SJCRH30 (cell line): ENCODE results near the gene CTSW. TPM values are rescaled to one million over a fixed set of nuclear protein-coding genes. Genes with fewer than 3 reads are reported as not detected.

Experiments
- DNase-seq, 2 experiments: peaks; one replicate each; pipeline ENCODE4 v3.0.0-alpha.2; 2015 to 2020
- H3K27ac ChIP-seq: fragments of 250-450 bp; sonication (Bioruptor Pico); 2 replicates; pipeline ENCODE4 v1.5.1; 2020; ENCODE audit warnings: mild to moderate bottlenecking, moderate library complexity
- H3K27me3 ChIP-seq: fragments of 250-450 bp; sonication (Bioruptor Pico); 2 replicates; pipeline ENCODE4 v1.5.1; 2020; ENCODE audit warnings: mild to moderate bottlenecking, moderate library complexity
- H3K36me3 ChIP-seq: fragments of 250-450 bp; sonication (Bioruptor Pico); 2 replicates; pipeline ENCODE4 v1.5.1; 2020; ENCODE audit warnings: mild to moderate bottlenecking, moderate library complexity
- H3K4me1 ChIP-seq: fragments of 250-450 bp; sonication (Bioruptor Pico); 2 replicates; pipeline ENCODE4 v1.5.1; 2020; ENCODE audit warnings: mild to moderate bottlenecking, moderate library complexity
- H3K4me3 ChIP-seq: fragments of 250-450 bp; sonication (Bioruptor Pico); 2 replicates; pipeline ENCODE4 v1.5.1; 2020; ENCODE audit warnings: mild to moderate bottlenecking, moderate library complexity
- H3K9me3 ChIP-seq: fragments of 250-450 bp; sonication (Bioruptor Pico); replicated peaks from 2 replicates; pipeline ENCODE4 v1.5.1; 2020; ENCODE audit warnings: mild to moderate bottlenecking, moderate library complexity
- total RNA-seq: library from RNA; depleted of rRNA; stranded (reverse); fragments of >200 nt; shearing (Covaris generic); gene quantifications from 2 replicates; pipeline ENCODE4 v1.2.3, GENCODE V29; 2014

Gene CTSW
- total RNA-seq, 1 experiment from 2014 or later, result not detected

GRCh38 chr11:65894034-65894591 is 14.5 kb downstream of the CTSW start:
- H3K4me3 ChIP-seq, result no peak overlapping the region
- H3K36me3 ChIP-seq, result no peaks in the 10 kb centered on the region
- H3K27ac ChIP-seq, result no peak overlapping the region
- no peak for DNase-seq
- H3K27me3 ChIP-seq, result no peaks in the 10 kb centered on the region
- H3K9me3 ChIP-seq, result no peaks in the 10 kb centered on the region
- H3K4me1 ChIP-seq, result peaks cover 19% of the 10 kb centered on the region; the same call in 1 of the 2 replicates

DNA sequence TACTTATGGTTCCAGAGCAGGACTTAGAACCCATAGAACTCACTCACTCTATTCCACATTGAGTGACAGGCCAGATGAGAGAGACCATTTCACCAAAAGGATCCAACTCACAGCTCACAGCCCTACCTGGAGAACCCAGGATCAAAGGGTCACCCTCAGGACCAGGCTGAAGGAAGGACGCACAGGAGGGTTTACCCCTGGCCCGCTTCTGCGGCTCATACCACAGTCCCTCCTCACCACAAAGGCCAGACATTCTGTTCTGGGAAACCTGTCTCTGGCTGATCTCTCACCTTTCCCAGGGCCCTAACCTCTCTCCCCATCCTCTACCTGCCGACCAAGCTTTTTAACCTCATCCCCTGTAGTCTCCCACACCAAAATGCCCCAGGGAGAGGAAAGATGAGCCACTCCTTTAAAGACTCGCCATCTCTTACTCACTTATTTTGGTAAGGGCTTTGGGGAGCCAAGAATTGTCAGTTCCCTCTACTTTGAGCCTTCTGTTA is 15.9 kb downstream of the CTSW start:
- Histone ChIP-seq H3K36me3 (no peaks in the 10 kb centered on the region), H3K9me3 (no peaks in the 10 kb centered on the region), H3K4me1 (peaks cover 13% of the 10 kb centered on the region; the same call in 1 of the 2 replicates), H3K27me3 (peaks cover 4% of the 10 kb centered on the region; the same call in 1 of the 2 replicates), H3K4me3 (no peak overlapping the region), H3K27ac (no peak overlapping the region)
- DNase-seq, result no peak

- peaks cover 4% of the 10 kb centered on the region; the same call in 1 of the 2 replicates for H3K27me3 ChIP-seq
- H3K4me1 ChIP-seq, result peaks cover 13% of the 10 kb centered on the region; the same call in 1 of the 2 replicates
- H3K36me3 ChIP-seq, result no peaks in the 10 kb centered on the region
- no peak overlapping the region for H3K4me3 ChIP-seq
- H3K27ac ChIP-seq, result no peak overlapping the region
- no peaks in the 10 kb centered on the region for H3K9me3 ChIP-seq
- no peak for DNase-seq
These were observed 16.7 kb downstream of the CTSW start for GRCh38 chr11:65896034-65896999.

DNA sequence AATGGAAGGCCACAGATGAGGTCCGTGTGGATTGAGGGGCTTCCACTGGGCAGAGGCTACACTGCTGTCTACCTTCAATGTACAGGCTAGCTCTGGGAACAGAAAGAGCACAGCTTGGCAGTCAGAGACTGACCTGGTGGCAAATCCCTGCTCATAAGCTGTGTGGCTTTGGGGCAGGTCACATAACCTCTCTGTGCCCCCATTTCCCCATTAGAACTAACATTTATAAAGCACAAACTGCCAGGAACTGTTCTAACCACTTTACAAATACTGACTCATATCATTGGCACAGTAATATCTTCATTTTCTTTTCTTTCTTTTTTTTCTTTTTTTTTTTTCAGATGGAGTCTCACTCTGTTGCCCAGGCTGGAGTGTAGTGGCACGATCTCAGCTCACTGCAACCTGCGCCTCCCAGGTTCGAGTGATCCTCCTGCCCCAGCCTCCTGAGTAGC is 17.4 kb downstream of the CTSW start:
- H3K4me1 ChIP-seq, result peaks cover 17% of the 10 kb centered on the region
- no peak overlapping the region for H3K27ac ChIP-seq
- peaks cover 4% of the 10 kb centered on the region; the same call in 1 of the 2 replicates for H3K27me3 ChIP-seq
- no peaks in the 10 kb centered on the region for H3K9me3 ChIP-seq
- no peak overlapping the region for H3K4me3 ChIP-seq
- no peak for DNase-seq
- H3K36me3 ChIP-seq, result no peaks in the 10 kb centered on the region

DNA sequence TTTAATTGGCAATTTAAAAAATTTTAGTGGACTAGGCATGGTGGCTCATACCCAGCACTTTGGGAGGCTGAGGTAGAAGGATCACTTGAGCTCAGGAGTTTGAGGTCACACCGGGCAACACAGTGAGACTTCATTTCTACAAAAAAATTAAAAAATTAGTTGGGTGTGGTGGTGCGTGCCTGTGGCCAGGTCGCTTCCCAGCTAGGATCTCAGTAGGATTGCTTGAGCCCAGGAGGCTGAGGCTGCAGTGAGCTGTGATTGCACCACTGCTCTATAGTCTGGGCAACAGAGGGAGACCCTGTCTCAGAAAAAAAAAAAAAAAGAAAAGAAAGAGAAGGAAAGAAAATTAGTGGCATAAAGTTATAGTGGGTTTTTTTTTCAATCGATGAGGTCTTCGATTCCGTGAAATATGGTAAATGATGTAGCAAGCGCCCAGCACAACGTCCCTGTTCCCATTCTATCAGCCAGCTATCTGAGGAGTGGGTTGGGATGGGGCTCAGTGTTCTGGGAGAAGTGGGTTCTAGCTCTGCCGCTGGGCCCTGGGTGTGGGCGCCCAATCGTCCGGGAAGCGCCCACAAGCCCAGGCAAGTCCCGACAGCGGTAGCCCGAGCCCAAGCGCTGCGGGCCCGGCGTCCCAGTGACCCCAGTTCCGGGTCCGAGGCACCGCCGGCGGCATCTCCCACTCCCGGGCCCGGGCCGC is 19.2 kb downstream of the CTSW start:
- H3K36me3 ChIP-seq, result no peaks in the 10 kb centered on the region
- no peak overlapping the region for H3K27ac ChIP-seq
- H3K9me3 ChIP-seq, result no peaks in the 10 kb centered on the region
- DNase-seq, result no peak
- H3K4me1 ChIP-seq, result peaks cover 34% of the 10 kb centered on the region
- peaks cover 4% of the 10 kb centered on the region; the same call in 1 of the 2 replicates for H3K27me3 ChIP-seq
- H3K4me3 ChIP-seq, result peak overlapping the region; percentile 59

DNA sequence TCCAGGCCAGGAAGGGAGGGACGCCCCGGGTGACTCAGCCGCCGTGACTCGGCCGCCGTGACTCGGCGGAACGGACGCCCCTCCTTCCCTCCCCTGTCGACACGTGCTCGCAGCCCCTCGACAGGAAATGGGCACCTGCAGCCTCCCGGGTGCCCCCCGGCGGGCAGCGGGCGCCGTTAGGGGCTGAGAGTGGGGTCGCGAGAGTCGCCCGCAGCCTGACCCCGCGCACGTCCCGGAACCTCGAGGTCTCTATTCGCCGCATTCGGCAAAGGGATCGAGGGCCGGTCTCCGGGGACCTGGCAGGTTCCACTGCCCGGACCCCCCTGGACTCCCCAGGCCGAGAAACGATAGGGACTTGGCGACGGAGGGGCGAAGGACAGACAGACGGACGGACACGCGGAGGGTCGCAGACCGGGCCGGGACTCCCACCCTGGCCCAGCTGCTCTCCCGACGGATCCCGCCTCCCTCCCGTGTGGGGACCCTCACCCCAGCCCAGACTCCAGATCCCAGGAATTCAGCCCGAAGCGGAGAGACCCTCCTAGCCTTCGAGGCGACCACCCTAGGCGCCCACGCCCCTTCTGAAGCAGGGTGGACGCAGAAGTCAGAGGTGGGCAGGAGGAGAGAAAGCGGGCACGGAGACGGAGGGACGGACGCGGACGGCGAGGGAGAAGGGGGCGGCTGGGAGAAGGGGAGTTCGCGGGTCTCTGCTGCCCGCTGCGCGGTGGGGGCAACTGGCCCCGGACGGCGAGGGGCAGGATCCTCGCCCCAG is 19.9 kb downstream of the CTSW start:
- H3K4me3 ChIP-seq, result peak overlapping the region; percentile 59
- H3K27ac ChIP-seq, result peak overlapping the region; percentile 12; the same call in 1 of the 2 replicates
- DNase-seq, result no peak
- H3K4me1 ChIP-seq, result peaks cover 36% of the 10 kb centered on the region
- H3K9me3 ChIP-seq, result no peaks in the 10 kb centered on the region
- H3K27me3 ChIP-seq, result peaks cover 4% of the 10 kb centered on the region; the same call in 1 of the 2 replicates
- no peaks in the 10 kb centered on the region for H3K36me3 ChIP-seq

DNA sequence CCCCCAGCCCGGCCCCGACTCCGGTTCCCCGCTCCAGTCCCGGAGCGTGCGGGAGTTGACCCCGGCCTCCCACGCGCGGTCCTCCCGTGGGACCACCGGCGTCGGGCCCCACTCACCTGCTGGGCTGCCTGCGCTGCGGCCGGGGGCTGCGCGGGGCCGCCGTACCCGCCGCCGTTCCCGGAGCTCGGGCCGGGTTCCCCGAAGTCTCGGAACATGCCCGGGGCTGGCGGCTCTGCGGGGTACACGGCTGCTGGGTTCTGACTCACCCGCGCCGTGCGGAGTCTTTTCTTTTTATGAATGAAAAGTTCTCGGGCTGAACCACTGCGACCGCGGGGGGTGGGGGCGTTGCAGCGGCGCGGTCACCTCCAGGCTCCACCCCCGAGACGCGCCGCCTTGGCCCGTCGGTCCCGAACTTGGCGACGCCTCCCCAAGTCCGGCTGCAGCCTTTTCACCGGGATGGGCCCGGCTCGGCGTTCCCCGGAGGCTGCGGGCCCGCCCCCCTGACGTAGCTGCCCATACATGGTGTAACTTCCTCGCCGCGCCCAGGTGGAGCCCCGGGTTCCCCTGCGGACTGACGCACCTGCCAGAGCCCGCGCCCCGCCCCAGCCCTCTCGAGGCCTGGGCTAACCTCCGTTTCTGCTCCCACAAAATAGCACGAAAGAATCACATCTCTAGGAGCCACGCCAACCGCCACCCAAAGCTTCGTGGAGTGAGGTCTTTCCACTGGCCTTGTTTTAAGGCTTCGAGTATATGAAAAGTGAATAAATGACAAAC is 20.7 kb downstream of the CTSW start, which contains the start of gene FOSL1:
FOSL1 (minus strand) TSS at position 264 of the 774 bp plus-strand sequence; CDS start at position 215, 49 bp downstream.
- Histone ChIP-seq H3K27me3 (peaks cover 4% of the 10 kb centered on the region; the same call in 1 of the 2 replicates), H3K27ac (peak within 1 kb of the TSS; percentile 12; the same call in 1 of the 2 replicates), H3K36me3 (no peaks in the 10 kb centered on the region), H3K4me3 (peak within 1 kb of the TSS; percentile 59), H3K9me3 (no peaks in the 10 kb centered on the region), H3K4me1 (peaks cover 36% of the 10 kb centered on the region)
- peak; percentile 44 to 45 for DNase-seq

DNA sequence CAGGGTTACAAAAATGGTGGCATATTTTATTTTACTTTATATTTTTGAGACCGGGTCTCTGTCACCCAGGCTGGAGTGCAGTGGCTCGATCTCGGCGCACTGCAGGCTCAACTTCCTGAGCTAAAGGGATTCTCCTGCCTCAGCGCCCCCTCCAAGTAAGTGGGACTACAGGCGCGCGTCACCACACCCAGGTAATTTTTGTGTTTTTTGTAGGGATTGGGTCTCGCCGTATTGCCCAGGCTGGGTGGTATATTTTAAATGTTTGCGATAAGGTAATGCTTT is 21.2 kb downstream of the CTSW start:
- no peaks in the 10 kb centered on the region for H3K36me3 ChIP-seq
- H3K4me1 ChIP-seq, result peaks cover 36% of the 10 kb centered on the region
- no peaks in the 10 kb centered on the region for H3K9me3 ChIP-seq
- no peak overlapping the region for H3K27ac ChIP-seq
- H3K27me3 ChIP-seq, result peaks cover 4% of the 10 kb centered on the region; the same call in 1 of the 2 replicates
- DNase-seq, result no peak
- H3K4me3 ChIP-seq, result no peak overlapping the region

GRCh38 chr11:65903068-65903481 is 23.4 kb downstream of the CTSW start:
- Histone ChIP-seq H3K27ac (peak overlapping the region; percentile 68), H3K4me3 (no peak overlapping the region), H3K27me3 (peaks cover 4% of the 10 kb centered on the region; the same call in 1 of the 2 replicates), H3K36me3 (no peaks in the 10 kb centered on the region), H3K9me3 (no peaks in the 10 kb centered on the region), H3K4me1 (peaks cover 31% of the 10 kb centered on the region)
- DNase-seq, result peak; percentile 69 to 79

DNA sequence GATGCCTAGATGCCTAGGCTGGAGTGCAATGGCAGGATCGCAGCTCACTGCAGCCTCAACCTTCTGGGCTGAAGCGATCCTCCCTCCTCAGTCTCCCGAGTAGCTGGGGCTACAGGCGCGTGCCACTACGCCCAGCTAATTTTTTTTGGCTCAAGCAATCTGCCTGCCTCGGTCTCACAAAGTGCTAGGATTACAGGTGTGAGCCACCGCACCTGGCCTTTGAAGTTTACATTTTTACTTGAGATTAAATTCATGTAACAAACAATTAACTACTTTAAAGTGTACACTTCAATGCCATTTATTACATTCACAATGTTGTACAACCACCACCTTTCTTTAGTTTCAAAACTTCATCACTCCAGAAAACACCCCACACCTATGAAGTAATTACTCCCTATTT is 24.1 kb downstream of the CTSW start:
- H3K4me1 ChIP-seq, result peaks cover 27% of the 10 kb centered on the region
- H3K9me3 ChIP-seq, result no peaks in the 10 kb centered on the region
- H3K36me3 ChIP-seq, result no peaks in the 10 kb centered on the region
- no peak overlapping the region for H3K4me3 ChIP-seq
- no peak for DNase-seq
- peak overlapping the region; percentile 68 for H3K27ac ChIP-seq
- H3K27me3 ChIP-seq, result peaks cover 4% of the 10 kb centered on the region; the same call in 1 of the 2 replicates

DNA sequence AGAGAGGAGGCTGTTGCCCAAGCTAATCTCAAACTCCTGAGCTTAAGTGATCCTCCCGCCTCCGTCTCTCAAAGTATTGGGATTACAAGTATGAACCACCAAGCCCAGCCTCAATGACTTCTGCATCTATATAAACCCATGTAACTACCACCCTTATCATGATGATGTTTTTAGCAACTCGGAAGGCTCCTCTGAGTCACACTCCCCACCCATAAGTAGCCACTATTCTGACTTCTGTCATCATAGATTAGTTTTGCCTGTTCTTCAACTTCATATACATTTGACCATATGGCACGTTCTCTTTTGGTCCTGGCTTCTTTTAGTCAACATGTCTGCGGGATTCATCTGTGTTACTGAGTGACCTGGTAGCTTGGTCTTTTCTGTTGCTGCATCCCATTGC is 27.0 kb downstream of the CTSW start:
- H3K36me3 ChIP-seq, result no peaks in the 10 kb centered on the region
- no peaks in the 10 kb centered on the region for H3K27me3 ChIP-seq
- no peak overlapping the region for H3K4me3 ChIP-seq
- no peaks in the 10 kb centered on the region for H3K9me3 ChIP-seq
- H3K27ac ChIP-seq, result no peak overlapping the region
- peaks cover 29% of the 10 kb centered on the region for H3K4me1 ChIP-seq
- DNase-seq, result no peak

DNA sequence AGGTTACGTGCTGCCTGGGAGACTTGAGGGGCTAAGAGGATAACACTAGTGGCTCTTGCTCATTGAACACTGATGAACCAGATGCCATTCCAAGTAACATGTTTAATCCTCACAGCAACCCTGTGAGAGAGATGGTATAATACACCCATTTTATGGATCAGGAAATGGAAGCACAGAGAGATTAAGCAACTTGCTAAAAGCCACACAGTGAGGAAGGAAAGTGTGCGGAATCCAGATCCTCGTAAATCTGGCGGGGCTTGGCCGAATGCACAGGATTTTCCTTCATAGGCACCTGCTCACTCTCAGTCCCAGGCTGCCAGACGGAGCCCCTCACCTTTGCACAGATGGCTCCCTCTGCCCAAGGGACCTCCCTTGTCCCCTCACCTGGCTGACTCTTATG is 28.2 kb downstream of the CTSW start:
- Histone ChIP-seq H3K27ac (no peak overlapping the region), H3K4me3 (no peak overlapping the region), H3K27me3 (no peaks in the 10 kb centered on the region), H3K36me3 (no peaks in the 10 kb centered on the region), H3K4me1 (peaks cover 29% of the 10 kb centered on the region), H3K9me3 (no peaks in the 10 kb centered on the region)
- no peak for DNase-seq
